GM21825 (cell line): ENCODE measurements around the gene CARD14.

Experiments used
- ATAC-seq: cut with Tn5 transposase; IDR thresholded peaks from one replicate; pipeline ENCODE4 v1.9.1; 2021; ENCODE audit warnings: mild to moderate bottlenecking, moderate library complexity; ENCODE audit not compliant: unreplicated experiment

The CARD14 gene

DNA sequence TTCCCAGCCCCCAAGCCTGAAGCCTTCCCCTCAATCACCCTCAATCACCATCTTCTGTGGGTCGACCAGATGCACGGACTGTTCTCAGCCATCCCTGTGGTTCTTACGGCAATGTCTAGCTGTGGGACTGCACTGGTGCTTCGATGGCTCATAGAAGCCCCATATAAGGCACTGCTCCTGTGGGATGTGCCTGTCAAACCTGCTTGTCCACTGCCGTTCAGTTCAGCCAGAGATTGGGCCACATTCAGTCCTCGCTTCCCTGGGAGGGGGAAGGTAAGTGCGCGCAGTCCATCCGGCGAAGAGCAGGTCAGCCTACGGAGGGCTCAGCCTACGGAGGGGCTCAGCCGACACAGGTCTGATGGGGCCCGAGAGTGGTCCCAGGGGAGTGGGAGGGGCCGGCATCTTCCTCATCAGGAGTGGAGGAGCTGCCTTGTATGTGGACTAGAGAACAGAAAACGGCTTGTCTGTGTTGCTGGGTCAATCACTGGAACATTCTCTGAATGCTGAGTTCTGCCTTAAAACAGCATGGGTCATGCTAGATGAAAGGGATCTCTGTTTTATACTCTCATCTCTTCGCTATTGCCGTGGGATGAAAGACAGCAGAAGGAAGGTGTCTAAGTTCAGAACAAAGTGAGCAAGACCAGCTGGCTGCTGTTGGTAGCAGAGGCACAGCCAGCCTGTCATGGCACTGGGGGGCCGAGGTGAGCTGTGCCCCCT is at the start of gene CARD14:
CARD14 (plus strand) TSS at position 247 of the 717 bp plus-strand sequence. CDS start 11,409 bp downstream, outside the sequence.
- no peak for ATAC-seq

DNA sequence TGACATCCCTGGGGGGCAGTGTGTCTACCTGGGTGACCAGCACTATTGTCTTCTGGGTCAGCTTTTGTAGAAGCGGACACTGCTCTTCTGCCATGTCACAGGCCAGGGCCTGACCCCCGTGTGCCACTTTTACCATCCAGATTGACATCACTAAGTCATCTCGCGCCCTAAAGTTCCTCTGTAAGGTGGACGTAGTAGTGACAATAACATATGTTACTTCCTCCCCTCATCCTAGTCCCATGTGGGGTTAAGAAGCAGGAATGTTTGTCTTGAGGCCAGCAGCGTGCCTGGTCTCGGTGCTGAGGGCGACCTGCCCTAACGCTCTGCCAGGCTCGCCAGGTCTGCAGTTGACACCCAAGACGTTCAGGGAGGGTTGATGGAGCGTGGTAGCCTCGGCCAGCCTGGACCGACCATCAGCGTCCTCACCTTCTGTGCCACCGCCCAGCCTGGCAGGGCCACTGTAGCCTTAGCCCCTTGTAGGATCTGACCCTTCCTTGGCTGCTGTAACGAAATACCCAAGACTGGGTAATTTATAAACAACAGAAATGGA is 47.7 kb upstream of the CARD14 start:
- ATAC-seq, result no peak

DNA sequence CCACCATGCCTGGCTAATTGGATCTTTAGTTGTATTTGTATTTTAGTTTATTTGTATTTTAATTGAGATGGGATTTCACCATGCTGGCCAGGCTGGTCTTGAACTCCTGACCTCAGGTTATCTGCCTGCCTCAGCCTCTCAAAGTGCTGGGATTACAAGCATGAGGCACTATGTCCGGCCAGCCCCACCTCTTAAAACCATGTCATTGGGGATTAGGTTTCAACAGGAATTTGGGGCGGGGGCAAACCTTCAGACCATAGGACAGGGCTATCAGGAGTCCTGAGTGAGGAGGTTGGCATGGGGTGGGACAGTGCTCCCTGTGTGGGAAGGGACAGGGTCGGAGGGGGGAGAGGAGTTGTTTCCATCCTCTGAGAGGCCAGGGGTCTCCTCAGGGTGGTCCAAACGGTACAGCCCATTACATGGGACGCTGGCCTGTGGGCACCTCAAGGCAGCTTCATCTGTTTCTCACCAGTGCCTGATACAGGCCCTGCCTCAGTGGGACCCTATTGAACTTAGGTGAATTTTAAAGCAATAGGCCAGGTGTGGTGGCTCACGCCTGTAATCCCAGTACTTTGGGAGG is 46.8 kb upstream of the CARD14 start:
- ATAC-seq, result no peak

DNA sequence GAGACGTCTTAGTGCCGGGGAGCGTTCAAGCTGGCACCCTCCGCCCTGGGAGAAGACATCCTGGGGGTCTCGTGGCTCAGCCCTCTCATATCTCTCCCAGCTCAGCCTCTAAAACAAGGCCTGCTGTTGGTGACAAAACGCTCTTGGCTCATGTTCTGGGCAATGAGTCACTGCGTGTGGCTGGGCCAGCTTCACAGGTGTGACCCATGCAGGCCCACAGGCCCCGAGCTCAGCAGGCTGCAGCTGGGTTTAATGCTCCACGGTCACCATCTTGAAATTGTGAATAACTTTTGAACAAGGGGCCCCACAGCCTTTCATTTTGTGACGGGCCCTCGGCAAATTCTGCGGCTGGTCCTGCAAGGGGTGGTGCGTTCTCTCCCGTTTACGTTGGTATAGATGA is 46.0 kb upstream of the CARD14 start:
- no peak for ATAC-seq

DNA sequence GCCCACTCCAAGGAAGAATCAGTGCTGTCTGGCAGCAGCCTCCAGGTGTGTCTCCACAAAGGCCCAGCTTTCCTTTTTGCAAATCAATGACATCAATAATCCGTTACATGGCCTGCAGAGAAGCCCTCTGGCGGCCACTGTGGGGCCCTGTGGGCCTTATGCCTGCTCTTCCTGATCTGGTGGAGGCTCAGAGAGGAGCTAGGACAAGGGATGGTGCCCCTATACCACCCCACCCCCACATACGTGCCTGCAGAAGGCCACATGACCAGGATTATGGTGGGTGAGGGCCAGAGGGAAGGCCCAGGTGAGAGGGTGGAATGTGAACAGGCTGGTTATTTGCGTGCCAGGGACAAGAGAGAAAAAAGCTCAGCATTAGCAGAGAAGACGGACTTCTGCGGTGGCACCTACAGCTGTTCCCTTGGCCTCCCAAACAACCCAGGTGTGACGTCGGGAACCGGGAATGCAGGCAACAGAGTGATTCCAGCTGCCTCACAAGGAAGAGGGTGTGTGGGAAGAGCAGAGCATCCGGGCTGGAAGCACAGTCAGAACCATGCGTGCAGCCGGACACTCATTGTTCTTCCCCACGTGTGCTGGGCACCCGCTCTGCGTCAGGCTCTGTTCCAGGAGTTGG is 45.4 kb upstream of the CARD14 start:
- ATAC-seq, result no peak

DNA sequence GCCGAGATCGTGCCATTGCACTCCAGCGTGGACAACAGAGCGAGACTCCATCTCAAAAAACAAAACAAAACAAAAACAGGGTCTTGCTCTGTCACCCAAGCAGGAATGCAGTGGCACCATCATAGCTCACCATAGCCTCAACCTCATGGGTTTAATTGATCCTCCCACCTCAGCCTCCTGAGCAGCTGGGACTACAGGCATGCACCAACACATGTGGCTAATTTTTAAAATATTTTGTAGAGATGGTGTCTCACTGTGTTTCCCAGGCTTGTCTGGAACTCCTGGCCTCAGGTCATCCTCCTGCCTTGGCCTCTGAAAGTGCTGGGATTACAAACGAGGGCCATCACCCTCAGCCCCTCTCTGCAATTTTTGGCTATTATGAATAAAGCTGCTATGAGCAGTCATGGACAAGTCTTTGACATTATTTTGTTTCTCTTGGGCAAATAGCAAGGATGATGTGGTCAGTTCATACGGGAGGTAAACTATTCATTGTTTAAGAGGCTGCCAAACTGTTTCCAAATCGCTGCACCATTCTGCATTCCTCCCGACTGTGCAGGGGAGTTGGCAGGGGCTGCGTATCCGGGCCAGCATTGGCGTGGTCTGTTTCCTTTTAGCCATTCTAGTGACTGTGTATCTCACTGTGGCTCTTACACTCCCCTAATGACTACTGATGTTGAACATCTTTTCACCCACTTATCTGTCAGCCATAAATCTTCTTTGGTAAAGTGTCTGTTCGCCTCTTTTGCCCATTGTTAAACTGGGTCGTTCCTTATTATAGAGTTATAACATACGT is 44.0 kb upstream of the CARD14 start:
- no peak for ATAC-seq

DNA sequence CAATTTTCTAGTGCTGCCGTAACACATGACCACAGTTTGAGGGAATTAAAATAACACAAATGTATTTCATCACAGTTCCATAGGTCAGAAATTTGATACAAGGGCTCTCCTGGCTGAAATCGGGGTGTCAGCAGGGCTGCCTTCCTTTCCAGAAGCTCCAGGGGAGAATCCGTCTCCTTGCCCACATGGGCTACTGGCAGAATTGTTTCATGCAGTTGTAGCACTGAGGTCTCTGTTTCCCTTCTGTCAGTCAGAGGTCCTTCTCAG is 43.4 kb upstream of the CARD14 start:
- ATAC-seq, result no peak

DNA sequence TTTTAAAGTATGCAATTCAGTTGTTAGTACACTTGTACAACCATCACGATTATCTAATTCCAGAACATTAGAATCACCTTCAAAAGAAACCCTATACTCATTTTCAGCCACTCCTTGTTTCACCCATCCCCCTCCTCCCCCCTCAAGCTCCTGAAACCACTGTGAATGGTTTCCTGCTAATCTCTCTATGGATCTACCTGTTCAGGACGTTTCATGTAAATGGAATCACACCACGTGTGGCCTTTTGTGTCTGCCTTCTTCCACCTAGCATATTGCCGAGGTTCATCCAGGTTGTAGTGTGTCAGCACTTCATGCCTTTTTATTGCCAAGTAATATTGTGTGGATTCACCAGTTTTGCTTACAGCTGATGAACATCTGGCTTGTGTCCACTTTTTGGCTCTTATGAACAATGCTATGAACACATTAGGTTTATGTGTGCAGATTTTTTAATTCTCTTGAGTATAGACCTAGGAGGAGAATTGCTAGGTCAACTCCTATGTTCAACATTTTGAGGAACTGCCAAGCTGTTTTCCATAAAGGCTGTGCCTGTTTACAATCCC is 40.7 kb upstream of the CARD14 start:
- ATAC-seq, result no peak

DNA sequence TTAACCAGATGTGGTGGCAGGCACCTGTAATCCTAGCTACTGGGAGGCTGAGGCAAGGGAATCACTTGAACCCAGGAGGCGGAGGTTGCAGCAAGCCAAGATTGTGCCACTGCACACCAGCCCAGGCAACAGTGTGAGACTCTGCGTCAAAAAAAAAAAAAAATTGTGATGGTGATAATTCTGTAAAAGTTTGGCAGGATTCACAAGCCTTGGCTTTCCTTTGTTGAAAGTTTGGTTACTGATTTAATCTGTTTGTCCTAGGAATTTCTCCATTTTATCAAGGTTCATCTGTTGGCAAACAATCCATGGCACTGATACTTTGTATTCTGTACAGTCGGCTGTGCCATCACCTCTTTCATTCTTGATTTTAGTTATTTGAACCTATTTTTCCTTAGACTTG is 38.8 kb upstream of the CARD14 start:
- ATAC-seq, result no peak

DNA sequence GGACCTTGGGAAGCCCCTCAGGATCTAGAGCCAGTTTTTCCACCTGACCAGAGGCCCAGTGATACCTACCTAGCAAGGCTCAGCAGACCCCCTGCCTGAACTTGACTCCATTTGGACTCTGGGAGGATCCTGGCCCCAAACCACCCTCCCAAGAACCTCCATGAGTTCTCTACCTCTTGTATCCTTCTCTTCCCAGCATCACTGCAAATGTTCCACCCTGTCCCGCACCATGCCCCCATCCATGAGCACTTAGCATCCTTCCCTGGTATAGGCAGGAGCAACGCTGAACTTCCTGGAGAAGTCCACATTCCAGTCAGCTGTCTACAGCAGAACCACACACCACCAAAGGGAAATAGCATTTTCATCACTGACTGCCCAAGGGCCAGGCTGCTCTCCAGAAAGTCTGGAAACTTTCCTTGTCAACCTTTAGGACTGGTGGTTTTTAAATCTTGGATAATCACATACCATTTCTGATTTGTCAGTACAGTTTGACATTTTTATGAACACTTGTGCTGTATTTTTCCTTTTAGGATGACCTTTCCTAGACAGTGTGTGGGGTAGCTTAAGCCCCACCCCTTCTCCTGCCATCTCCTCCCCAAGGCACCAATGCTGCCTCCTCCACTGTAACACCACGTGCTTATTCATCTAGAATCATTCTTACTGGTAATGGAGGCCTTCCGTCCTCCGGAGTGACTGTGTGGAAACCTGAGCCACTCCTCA is 36.8 kb upstream of the CARD14 start:
- ATAC-seq, result no peak

DNA sequence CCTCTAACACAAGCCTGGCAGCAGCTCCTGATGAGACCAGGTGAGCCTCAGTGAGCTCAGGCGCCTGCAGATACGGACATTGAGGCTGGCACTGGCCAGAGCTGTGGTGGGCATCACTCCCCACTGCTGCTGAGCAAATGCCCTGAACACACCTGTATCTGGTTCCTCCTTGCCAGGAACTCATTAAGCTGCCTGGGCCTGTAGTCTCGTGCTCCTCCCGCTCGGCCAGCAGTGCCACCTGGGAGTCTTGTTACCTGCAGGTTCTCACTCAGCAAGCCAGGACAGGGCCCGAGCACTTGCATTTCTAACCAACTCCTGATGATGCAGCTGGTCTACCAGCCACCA is 36.2 kb upstream of the CARD14 start:
- no peak for ATAC-seq

DNA sequence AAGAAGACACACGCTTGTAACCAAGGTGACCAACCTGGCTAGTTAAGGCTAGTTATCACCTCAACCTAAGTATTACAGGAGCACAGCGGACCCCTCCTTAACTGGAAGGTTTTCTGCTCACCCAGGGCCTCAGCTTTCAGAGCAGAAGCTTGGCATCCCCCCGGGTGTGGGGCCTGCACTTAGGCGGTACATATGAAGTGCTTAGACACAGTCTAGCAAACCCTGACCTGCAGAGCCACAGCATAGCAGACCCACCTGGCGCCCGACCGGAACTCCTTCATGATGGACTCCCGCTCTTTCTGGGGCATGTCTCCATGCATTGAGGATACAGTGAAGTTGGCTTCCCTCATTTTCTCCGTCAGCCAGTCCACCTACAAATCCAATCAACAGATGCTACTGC is 32.7 kb upstream of the CARD14 start:
- no peak for ATAC-seq

DNA sequence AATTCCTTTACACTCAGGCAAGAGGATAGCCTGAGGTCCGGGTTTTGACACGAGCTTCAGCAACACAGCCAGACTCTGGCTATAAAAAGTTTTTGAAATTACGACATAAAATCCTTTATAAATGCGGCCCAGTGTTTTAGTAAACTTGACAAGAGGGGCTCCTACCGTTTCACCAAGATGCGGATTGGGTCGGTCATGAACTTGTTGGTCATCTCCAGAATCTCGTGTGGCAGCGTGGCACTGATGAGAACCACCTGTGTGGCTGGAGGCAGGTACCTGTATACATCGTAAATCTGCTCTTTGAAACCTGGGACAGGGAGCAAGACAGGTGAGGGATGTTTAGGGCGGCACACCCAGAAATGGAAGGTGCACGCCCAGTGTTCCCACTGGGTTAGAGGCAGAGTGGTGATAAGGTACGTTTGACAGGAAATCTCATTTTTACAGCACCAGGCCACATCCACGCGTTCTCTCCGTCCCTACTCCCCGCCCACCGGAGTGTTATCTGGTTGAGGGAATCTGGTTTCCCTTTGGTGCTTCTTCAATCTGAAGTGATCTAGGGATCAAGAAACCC is 30.9 kb upstream of the CARD14 start:
- ATAC-seq, result no peak

DNA sequence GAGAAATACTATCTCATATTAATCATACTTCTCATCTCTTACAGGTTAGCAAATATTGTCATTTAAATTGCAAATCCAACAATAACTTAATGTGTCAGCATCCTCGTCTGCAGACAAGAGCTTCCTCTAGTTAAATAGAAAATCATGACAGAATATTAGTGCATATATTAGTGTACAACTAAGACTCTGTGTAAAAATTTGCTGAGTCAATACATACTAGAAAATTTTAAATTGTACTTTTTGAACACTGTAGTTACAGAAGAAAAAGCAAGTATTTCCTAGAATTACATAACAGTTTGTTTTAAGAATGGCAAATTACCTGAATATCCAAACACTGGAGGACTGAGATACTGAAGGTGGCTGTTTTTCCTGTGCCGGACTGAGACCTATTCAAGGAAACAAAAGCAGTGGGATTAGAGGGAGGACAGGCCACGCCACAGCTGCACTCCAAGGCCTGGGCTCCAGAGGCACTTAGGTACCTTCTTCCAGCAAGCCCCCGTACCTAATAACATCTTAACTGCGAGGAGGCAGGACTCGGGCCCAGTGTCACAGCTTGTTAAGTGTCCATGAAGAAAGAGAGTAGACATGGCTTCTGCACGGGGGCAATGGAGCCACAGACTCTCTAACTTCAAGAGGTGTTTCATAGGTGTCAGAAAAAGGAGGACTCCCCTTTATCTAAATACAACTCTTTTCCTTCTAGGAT is 28.2 kb upstream of the CARD14 start:
- no peak for ATAC-seq

DNA sequence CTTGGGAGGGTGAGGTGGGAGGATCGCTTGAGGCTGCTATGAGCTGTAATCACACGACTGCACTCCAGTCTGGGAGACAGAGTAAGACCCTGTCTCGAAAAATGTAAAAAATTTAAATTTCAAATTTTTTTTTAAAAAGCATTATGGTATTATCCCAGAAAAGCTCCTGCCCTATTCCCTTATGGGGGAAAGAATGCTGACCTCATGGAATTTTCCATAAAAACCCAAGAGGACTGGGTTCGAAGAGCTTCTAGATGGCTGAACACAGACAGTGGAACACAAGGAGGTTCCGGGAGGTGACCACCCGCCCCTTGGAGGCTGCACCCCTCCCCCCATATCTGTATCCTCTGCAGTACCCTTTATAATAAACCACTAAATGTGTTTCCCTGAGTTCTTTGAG is 26.9 kb upstream of the CARD14 start:
- no peak for ATAC-seq

DNA sequence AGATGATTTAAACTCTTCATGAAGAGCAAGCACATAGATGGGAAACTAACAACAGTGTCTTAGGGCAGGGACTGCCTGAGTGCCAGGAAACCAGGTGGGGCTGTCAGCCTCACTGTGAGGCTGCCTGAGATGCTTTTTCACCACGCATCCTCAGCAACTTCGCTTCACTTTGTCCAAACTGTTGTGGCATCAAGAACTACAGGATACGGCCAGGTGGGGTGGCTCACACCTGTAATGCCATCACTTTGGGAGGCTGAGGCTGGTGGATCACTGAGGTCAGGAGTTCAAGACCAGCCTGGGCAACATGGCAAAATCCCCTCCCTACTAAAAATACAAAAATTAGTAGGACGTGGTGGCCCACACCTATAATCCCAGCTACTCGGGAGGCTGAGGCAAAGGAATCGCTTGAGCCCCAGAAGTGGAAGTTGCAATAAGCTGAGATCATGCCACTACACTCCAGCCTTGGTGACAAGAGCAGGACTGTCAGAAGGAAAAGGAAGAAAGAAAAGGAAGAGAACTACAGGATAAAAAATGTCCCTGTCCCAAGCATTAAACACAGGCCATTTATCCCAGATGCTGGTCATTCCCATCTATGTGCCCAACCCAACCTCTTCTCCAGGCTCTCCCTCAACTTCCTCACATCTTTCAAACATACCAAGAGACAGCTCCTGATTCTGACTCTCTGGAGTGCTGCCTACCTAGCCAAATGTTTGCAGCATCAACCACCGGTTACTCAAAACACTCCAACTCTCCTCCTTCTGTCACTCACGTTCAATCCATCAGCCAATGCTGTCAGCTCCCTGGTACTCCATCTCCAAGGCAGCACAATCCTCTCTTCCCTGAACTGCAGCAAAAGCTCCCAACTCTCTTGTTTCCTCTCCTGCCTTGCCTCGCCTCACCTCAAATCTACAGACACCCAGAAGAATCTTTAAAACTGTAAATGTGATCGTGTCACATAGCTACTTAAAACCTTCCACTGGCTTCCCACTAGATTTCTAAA is 24.5 kb upstream of the CARD14 start:
- ATAC-seq, result no peak

DNA sequence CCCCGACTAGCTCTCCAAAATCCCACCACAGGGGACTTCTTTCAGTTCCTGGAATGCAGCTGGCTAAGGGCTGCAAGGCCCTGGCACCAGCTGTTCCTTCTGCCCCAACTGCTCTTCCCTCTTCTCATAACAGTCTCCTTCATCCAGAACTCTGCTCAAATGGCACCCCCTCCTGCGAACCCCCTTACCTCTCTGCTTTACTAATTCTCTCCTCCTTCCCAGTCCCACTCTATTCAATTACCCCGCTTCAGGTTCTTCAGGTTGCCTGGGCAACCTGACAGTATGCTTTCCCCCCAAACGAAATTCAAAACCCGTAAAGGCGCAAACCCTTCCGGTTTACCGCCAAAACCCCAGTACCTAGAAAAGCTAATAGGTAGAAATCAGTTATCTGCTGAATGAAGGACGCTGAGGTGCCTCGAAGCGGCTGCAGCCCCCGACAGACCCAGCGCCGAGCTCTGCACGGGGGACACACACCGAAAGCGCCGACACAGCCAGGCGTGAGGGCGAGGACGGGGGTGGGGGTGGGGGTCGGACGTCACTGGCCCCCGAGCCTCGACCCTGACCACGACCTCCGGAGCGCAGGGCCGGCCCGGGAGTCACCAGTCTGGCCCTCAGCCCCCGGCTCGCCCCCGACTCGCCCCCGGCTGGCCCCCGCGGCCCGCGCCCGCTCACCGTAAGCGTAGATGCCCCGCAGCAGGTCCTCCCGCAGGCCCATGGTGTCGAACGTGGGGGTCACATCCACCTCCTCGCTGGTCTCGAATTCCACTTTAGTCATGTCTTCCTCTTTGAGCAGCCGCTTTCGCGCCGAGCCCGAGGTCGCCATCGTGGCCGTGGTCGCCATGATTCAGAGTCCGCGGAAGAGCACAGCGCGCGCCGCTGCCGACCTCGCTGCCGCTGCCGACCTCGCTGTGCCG is 23.5 kb upstream of the CARD14 start:
- ATAC-seq, result peak; percentile 19
